GM23338 (cell line): ENCODE data around the gene ERVH48-1.
"Not testable (repeated sequence)": the region's sequence is repeated elsewhere in the genome, so short reads cannot be mapped to it uniquely, and the experiment has no call there.

ENCODE experiments used
- CREB1 ChIP-seq: fragments of 250-450 bp; sonication (Bioruptor Pico); IDR thresholded peaks from 2 replicates; pipeline ENCODE4 v1.5.0; 2020; ENCODE audit warnings: low read depth, mild to moderate bottlenecking, moderate library complexity
- CTCF ChIP-seq, 2 experiments: fragments of 200-600 bp in 1 of 2; sonication (generic) in 1 of 2; conservative IDR thresholded peaks; 2 replicates each; pipeline versions ENCODE4 v1.5.1 to v1.6.1; 2016 to 2017; ENCODE audit warnings: antibody characterized with exemption in 2 of 2, low read depth in 2 of 2, mild to moderate bottlenecking in 2 of 2, moderate library complexity in 1 of 2
- EZH2 ChIP-seq: fragments of 200-600 bp; sonication (generic); IDR thresholded peaks from one replicate; pipeline ENCODE4 v1.8.0; 2017; ENCODE audit warnings: antibody characterized with exemption, mild to moderate bottlenecking, low read depth; ENCODE audit not compliant: unreplicated experiment
- EZH2phosphoT487 ChIP-seq: fragments of 200-600 bp; sonication (generic); IDR thresholded peaks from one replicate; pipeline ENCODE4 v1.8.1; 2018; ENCODE audit warnings: antibody characterized with exemption; ENCODE audit not compliant: unreplicated experiment
- JUNB ChIP-seq: IDR thresholded peaks from one replicate; pipeline ENCODE4 v1.6.1; 2016; ENCODE audit warnings: antibody characterized with exemption; ENCODE audit not compliant: unreplicated experiment
- POLR2AphosphoS5 ChIP-seq: IDR thresholded peaks from 2 replicates; pipeline ENCODE4 v1.6.1; 2016; ENCODE audit warnings: antibody characterized with exemption, low read depth
- TF ChIP-seq, protein P1 (sequence below): IDR thresholded peaks from one replicate; pipeline ENCODE4 v1.6.1; 2018; ENCODE audit warnings: antibody characterized with exemption; ENCODE audit not compliant: unreplicated experiment
- TF ChIP-seq, protein P2 (sequence below): IDR thresholded peaks from 2 replicates; pipeline ENCODE4 v1.6.1; 2016; ENCODE audit warnings: antibody characterized with exemption
- TF ChIP-seq, protein P3 (sequence below): fragments of 250-450 bp; sonication (Bioruptor Pico); IDR thresholded peaks from 2 replicates; pipeline ENCODE4 v1.5.0; 2020; ENCODE audit warnings: mild to moderate bottlenecking, moderate library complexity

GRCh38 chr21:42937034-42937940 is 11.9 kb upstream of the ERVH48-1 start:
- not testable (repeated sequence) for TF ChIP-seq CTCF (conservative IDR thresholded peaks at IDR 0.05; ENCODE audit: low read depth in 2 of 2); EZH2; JUNB; EZH2phosphoT487; CREB1
- TF ChIP-seq POLR2AphosphoS5: 0 out of 2 replicates have a peak, but pooled peaks have one; percentile 29
- TF ChIP-seq, protein P1, sequence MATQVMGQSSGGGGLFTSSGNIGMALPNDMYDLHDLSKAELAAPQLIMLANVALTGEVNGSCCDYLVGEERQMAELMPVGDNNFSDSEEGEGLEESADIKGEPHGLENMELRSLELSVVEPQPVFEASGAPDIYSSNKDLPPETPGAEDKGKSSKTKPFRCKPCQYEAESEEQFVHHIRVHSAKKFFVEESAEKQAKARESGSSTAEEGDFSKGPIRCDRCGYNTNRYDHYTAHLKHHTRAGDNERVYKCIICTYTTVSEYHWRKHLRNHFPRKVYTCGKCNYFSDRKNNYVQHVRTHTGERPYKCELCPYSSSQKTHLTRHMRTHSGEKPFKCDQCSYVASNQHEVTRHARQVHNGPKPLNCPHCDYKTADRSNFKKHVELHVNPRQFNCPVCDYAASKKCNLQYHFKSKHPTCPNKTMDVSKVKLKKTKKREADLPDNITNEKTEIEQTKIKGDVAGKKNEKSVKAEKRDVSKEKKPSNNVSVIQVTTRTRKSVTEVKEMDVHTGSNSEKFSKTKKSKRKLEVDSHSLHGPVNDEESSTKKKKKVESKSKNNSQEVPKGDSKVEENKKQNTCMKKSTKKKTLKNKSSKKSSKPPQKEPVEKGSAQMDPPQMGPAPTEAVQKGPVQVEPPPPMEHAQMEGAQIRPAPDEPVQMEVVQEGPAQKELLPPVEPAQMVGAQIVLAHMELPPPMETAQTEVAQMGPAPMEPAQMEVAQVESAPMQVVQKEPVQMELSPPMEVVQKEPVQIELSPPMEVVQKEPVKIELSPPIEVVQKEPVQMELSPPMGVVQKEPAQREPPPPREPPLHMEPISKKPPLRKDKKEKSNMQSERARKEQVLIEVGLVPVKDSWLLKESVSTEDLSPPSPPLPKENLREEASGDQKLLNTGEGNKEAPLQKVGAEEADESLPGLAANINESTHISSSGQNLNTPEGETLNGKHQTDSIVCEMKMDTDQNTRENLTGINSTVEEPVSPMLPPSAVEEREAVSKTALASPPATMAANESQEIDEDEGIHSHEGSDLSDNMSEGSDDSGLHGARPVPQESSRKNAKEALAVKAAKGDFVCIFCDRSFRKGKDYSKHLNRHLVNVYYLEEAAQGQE: not testable (repeated sequence)
- TF ChIP-seq, protein P2, sequence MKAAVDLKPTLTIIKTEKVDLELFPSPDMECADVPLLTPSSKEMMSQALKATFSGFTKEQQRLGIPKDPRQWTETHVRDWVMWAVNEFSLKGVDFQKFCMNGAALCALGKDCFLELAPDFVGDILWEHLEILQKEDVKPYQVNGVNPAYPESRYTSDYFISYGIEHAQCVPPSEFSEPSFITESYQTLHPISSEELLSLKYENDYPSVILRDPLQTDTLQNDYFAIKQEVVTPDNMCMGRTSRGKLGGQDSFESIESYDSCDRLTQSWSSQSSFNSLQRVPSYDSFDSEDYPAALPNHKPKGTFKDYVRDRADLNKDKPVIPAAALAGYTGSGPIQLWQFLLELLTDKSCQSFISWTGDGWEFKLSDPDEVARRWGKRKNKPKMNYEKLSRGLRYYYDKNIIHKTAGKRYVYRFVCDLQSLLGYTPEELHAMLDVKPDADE: not testable (repeated sequence)
- TF ChIP-seq, protein P3, sequence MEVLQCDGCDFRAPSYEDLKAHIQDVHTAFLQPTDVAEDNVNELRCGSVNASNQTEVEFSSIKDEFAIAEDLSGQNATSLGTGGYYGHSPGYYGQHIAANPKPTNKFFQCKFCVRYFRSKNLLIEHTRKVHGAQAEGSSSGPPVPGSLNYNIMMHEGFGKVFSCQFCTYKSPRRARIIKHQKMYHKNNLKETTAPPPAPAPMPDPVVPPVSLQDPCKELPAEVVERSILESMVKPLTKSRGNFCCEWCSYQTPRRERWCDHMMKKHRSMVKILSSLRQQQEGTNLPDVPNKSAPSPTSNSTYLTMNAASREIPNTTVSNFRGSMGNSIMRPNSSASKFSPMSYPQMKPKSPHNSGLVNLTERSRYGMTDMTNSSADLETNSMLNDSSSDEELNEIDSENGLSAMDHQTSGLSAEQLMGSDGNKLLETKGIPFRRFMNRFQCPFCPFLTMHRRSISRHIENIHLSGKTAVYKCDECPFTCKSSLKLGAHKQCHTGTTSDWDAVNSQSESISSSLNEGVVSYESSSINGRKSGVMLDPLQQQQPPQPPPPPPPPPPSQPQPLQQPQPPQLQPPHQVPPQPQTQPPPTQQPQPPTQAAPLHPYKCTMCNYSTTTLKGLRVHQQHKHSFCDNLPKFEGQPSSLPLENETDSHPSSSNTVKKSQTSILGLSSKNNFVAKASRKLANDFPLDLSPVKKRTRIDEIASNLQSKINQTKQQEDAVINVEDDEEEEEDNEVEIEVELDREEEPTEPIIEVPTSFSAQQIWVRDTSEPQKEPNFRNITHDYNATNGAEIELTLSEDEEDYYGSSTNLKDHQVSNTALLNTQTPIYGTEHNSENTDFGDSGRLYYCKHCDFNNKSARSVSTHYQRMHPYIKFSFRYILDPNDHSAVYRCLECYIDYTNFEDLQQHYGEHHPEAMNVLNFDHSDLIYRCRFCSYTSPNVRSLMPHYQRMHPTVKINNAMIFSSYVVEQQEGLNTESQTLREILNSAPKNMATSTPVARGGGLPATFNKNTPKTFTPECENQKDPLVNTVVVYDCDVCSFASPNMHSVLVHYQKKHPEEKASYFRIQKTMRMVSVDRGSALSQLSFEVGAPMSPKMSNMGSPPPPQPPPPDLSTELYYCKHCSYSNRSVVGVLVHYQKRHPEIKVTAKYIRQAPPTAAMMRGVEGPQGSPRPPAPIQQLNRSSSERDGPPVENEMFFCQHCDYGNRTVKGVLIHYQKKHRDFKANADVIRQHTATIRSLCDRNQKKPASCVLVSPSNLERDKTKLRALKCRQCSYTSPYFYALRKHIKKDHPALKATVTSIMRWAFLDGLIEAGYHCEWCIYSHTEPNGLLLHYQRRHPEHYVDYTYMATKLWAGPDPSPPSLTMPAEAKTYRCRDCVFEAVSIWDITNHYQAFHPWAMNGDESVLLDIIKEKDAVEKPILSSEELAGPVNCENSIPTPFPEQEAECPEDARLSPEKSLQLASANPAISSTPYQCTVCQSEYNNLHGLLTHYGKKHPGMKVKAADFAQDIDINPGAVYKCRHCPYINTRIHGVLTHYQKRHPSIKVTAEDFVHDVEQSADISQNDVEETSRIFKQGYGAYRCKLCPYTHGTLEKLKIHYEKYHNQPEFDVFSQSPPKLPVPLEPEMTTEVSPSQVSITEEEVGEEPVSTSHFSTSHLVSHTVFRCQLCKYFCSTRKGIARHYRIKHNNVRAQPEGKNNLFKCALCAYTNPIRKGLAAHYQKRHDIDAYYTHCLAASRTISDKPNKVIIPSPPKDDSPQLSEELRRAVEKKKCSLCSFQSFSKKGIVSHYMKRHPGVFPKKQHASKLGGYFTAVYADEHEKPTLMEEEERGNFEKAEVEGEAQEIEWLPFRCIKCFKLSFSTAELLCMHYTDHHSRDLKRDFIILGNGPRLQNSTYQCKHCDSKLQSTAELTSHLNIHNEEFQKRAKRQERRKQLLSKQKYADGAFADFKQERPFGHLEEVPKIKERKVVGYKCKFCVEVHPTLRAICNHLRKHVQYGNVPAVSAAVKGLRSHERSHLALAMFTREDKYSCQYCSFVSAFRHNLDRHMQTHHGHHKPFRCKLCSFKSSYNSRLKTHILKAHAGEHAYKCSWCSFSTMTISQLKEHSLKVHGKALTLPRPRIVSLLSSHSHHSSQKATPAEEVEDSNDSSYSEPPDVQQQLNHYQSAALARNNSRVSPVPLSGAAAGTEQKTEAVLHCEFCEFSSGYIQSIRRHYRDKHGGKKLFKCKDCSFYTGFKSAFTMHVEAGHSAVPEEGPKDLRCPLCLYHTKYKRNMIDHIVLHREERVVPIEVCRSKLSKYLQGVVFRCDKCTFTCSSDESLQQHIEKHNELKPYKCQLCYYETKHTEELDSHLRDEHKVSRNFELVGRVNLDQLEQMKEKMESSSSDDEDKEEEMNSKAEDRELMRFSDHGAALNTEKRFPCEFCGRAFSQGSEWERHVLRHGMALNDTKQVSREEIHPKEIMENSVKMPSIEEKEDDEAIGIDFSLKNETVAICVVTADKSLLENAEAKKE (CRISPR knock-in tag): not testable (repeated sequence)
